ENCODE data around the gene ERO1B.

- TF ChIP-seq, protein P1, sequence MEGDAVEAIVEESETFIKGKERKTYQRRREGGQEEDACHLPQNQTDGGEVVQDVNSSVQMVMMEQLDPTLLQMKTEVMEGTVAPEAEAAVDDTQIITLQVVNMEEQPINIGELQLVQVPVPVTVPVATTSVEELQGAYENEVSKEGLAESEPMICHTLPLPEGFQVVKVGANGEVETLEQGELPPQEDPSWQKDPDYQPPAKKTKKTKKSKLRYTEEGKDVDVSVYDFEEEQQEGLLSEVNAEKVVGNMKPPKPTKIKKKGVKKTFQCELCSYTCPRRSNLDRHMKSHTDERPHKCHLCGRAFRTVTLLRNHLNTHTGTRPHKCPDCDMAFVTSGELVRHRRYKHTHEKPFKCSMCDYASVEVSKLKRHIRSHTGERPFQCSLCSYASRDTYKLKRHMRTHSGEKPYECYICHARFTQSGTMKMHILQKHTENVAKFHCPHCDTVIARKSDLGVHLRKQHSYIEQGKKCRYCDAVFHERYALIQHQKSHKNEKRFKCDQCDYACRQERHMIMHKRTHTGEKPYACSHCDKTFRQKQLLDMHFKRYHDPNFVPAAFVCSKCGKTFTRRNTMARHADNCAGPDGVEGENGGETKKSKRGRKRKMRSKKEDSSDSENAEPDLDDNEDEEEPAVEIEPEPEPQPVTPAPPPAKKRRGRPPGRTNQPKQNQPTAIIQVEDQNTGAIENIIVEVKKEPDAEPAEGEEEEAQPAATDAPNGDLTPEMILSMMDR (IDR thresholded peaks at IDR 0.05) = no peak
- TF ChIP-seq POLR2A (IDR thresholded peaks at IDR 0.05) = no peak
These were observed 6.2 kb downstream of the ERO1B start for GRCh38 chr1:236275586-236275985.
